NCI-H748 (cell line): ENCODE measurements around the gene BMAL1.
A peak's percentile ranks its signal among the peaks of the same experiment; 100 is the strongest.
"Not testable (repeated sequence)": the region's sequence is repeated elsewhere in the genome, so short reads cannot be mapped to it uniquely, and the experiment has no call there.

Experiments used
- DNase-seq: peaks from one replicate; lab custom pipeline; 2025; ENCODE audit not compliant: unreplicated experiment; lab: John Stamatoyannopoulos, UW

The BMAL1 gene

DNA sequence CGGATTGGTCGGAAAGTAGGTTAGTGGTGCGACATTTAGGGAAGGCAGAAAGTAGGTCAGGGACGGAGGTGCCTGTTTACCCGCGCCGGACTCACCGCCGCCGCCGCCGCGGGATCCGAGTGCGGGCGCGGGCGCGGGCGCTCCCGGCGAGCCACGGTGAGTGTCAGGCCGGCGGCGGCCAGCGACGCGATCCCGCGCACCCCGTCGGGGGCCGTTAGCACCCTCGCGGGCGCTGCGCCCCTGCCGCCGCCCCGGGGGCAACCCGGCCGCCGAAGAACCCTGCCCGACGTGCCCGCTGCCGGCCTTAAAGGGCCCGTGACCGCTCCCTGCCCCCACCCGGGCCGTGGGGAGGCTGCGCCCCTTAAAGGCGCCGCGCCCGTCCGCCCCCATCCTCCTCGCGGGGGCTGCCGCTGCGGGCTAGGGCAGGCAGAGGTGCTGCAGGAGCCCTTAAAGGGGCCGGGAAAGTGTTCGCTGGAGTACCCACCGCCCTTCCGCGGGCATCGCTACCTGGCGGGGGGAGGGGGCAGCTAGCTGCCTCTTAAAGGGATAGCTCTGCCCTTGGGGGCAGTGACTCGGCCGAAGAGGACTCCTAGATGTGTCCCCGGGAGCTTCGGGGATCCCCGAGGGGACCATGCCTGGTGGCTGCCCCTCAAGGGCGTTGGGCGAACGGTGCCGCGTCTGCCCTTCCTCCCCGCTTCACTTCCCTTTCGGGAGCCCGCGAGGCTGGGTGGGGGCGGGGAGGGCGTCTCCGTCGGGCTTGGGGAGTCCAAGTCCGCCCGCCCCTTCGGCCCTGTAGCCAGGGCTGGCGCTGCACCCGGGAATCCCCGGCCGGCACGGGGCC is at the start of gene BMAL1:
Gene BMAL1 (plus strand): TSS at position 23 of the 841 bp plus-strand sequence. CDS start 76,519 bp downstream, outside the sequence.
- peak; percentile 70 for DNase-seq

DNA sequence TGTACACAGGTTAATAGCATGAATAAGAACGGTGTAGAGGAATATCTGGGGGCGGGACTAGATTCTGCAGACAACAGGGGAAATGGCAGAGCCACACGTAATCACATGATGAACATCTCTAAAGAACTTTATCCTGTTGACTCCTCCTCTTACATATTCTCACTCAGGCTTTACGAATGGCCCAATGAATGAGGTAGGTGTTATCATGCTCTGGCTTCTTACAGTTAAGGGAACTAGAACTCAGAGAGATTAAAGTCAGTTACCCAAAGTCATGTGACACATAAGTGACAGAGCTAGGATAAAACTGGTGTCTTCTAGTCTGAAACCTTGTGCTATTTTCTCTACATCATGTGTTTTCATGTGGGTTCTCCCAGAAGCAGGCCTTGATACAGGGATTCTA is 49.0 kb upstream of the BMAL1 start:
- DNase-seq, result no peak

DNA sequence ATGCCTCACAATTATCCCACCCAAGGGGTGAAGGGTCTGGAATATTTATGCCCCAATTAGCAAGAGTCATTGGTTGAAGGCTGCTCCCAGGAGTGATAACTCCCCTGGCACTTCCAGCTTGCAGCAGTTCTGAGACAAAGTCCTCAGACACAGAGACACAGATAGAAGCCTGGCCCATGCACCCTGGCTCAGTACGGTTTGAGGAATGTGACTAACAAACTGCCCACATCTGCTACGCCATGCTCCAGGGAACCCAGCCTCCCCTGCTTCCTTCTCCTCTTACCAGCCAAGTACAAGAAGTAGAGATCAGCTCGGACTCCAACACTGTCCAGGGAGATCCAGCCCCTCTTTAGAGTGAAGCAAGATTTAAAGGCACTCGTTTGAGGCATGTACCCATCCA is 48.5 kb upstream of the BMAL1 start:
- DNase-seq, result no peak

DNA sequence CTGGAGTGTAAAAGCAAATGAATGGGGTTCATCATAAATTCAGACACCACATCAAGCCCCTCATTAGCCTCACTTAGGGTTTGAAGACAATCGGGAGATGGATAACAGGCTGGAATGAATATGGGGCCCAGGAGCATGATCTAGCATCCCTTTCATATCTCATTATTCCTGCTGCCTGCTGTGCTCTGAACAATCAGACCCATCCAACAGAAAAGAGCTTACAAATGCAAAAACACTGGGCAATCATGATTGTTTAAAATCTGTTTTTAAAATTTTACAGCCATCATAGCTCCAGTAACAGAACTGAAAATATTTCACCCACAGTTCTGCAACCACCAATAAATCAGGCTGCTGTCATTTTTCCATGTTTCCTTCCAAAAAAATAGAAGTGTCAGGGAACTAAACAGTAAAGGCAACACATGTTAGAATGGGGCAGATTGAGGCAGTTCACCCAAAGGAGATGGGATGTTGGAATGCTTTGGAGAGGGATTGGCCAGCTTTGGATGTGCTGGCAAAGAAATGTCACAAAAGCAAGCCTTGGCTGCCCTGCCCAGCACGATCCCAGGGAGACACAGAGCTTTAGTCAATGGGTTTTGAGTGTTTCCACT is 47.8 kb upstream of the BMAL1 start:
- DNase-seq, result no peak

DNA sequence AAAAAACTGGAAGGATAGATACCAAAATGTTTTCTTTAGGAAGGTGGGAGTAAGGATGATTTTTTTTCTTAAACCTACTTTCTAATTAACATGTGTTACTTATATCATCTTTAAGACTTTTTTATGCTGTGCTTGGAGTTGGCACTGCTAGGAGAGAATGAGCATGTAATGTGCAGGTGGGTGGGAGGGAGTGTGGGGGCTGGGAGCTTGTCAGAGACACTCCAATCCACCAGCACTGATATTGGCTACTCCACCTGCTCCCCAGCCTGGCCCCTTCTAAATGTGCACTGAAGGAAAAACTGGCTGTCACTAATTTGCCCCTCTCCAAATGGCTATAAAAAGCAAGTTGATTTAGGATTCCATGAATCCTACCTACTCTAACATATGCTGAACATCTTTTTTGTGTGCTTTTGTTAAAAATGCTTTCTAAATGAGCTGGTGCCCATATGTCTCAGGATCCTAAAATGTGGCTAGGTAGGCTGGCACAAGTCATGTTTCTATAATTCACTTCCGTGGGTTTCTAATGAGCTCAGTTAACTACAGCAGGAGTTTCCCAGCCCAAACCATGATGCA is 44.3 kb upstream of the BMAL1 start:
- no peak for DNase-seq

DNA sequence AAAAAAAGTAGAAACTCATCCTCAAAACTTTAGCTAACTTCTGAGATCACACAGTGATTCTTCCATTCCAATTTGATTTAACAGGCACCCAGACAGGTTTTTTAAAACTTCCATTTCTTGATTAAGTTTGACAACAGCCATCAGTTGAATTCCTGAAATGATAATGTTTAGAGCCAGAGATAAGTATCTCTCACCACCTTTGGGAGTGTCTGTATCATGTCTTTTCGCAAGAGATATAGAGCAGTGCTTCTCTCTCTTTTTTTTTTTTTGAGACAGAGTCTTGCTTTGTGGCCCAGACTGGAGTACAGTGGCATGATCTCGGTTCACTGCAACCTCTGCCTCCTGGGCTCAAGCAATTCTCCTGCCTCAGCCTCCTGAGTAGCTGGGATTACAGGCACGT is 41.7 kb upstream of the BMAL1 start:
- DNase-seq, result no peak

DNA sequence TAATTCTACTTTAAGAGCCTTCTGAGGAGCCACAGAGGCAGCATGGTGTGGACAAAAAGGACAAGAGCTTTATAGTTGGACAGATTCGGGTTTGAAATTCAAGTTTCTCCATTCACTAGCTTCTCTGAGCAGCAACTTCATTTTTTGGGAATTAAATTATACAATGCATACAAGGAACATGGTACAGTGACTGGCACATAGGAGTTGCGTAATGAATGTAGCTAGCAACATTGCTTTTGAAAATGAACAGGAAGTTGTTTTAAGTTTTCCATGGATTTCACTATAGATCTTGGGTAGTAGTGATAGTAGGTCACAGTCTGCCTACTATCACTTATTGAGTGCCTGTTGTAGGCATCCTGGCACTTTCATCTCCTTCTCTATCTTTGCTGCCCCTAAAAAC is 41.0 kb upstream of the BMAL1 start:
- no peak for DNase-seq

DNA sequence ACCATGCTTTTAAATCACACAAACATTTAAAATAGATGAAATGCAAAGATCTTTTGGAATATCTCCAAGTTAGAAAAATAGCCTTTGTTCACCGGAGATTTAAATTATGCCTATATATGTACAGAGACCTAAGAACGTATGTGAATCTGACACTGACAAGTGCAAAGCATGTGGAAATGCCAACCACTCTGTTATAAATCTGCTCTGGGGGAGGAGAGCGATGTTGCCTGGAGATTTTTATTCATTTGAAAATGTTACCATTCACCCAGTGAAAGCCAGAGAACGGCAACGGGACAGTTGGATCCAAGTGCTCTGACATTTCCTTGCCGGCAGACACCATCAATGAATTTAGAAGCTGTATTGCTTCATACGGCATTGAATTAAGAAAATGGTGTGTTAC is 39.8 kb upstream of the BMAL1 start:
- no peak for DNase-seq

DNA sequence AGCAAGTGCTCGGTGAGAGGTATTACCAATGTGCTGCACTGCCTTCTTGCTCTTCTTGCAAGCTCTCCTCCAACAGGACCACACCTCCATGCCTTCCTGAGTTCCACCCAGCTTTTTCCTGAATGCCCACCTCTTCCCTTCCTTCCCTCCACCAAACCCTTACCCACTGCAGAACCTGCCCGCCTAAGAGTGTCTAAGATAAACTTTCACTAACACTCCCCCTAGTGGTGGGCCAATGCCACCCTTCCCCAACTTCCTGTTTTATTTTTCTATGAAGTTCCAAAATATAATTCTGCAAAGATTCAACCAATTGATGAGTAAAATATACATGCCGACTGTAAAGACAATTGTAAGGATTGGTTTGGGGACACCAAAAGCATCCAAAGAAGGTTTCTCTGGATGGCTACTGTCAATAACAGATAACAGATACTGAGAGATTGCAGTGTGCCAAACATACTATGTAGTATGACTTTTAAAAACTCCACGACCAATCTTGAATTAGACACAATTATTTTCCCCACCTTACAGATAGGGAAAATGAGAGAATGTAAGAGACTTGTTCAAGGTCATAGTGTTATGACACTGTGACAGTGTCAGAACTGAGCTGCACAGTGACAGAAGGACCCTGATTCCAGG is 38.6 kb upstream of the BMAL1 start:
- DNase-seq, result peak; percentile 76

DNA sequence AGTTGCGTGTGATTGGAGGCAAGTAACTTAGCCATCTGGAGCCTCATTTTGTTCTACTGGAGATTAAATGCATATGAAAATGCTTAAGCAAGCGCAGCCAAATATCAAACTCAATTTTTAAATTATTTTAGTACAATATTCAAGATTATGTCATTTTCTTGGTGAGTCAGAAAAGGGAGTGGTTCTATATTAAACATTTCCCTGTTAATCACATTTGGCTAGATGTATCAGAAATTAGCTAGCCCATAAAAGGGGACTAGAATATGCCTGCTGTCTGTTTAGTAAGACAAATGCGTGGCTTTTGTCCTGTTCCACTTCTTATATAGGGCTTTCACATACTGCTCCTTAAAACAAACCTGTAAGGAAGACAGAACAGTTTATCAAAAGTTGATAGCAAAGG is 35.0 kb upstream of the BMAL1 start:
- no peak for DNase-seq

DNA sequence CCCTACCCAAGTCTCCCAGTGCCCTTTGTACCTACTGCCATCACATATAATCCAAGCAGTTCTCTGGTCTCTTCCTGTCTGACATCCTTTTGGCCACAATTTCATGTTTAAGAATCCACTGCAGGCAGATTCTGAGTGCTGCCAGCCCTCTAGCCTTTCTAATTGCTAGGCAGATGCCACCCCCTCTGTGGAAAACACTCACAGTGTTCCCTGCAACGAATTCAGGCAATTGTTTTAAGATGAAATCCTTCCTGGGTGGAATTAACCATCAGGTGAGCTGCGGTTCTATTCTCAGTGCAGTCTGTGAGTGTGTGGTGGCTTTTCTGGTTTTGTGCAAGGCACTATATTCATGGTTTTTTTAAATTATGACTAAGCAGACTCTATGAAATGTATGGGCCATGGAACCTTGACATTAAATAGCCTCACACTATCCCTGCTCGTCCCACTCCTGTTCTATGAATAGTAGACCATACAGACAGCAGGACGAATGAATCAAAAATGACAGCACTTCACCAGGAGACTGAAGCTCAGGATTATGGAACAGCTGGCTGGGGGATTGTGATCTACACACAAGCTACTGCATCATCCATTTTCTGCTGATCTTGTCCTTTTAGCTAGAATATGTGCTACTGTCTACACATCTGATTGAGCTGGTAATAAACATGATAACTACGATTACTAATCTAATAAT is 29.8 kb upstream of the BMAL1 start:
- no peak for DNase-seq

DNA sequence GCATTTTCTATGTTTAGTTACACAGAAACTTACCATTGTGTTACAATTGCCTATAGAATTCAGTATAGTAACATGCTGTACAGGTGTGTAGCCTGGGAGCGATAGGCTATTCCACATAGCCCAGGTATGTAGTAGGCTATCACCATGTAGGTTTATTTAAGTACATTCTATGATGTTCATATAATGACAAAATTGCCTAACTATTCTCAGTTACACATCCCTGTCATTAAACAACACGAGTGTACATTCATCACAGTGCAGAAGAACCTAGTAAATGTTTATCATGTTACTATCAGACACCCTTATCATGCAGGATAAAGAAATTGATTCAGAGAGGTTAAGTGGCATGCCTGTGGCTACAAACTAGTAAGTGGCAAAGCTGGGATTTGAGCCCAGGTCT is 28.4 kb upstream of the BMAL1 start:
- no peak for DNase-seq

DNA sequence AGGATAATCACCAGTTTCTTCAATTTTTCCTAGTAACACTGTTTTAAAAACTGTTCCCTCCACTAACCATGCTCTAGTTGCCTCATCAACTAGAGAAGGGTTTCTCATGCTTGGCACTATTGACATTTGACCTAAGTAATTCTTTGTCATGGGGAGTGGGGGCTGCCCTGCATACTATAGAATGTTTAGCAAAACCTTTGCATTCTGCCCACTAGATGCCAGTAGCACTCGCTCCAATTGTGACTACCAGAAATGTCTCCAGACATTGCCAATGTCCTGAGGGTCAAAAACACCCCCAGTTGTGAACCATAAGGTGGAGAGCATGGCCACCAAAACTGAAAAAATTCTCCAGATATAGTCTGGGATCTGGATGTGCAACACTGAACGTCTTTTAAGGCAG is 27.6 kb upstream of the BMAL1 start:
- no peak for DNase-seq

DNA sequence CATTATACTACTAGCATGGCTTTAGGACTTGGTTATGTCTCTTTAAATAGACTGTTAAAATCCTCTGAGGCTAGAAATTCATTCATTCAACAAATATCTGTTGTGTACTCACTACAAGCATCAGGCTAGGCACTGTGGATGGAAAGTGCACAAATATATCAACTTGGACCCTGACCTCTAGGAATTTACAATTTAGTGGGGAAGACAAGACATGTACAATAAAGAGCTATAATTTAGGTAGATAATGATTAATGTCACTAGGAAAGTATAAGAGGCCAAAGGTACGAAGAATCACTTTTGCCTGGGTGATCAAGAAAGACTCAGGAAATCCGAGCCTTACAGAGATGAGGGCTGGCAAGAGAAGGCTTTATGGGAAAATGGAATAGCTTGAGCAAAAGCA is 25.6 kb upstream of the BMAL1 start:
- DNase-seq, result no peak

DNA sequence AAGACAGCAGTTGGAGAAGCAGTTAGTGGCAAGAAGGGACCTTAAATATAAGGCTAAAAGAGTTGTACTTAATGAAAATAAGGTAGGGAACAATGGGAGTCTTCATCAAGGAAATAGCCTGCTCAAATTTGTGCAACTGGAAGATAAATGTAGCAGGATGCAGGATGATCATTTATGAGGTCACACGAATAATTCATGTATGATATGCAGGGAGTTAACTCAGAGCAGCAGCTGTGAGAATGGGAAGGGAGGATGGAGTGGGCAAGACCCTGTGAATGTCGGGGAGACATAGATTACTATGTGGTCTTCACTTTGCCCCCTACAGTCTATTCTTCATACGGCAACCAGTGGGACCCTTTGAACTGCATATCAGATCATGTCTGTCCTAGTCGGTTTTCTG is 25.2 kb upstream of the BMAL1 start:
- no peak for DNase-seq

DNA sequence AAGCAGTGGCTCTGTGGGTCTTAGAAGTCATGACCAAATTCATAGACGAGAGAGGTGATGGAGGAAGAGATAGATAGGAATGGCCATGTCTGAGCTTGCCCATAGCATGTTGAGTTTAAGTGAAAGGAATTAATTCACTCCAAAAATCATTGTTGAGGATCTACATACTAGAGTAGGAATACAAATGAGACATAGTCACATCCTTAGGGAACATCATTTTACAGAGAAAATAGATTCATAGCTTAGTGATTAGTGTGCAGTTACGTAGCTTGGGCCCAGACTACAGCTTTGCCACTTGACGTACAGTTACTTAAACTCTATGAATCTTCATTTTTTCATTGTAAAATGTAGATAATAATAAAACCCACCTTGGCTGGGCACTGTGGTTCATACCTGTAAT is 21.4 kb upstream of the BMAL1 start:
- DNase-seq, result no peak

DNA sequence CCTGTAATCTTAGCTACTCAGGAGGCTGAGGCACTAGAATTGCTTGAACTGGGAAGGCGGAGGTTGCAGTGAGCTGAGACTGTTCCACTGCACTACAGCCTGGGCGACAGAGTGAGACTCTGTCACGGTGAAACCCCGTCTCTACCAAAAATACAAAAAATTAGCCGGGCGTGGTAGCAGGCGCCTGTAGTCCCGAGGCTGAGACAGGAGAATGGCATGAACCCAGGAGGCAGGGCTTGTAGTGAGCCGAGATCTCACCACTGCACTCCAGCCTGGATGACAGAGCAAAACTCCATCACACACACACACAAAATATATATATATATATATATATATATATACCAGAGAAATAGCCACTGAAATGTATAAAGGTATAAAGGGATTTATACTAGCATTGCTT is 19.5 kb upstream of the BMAL1 start:
- DNase-seq, result not testable (repeated sequence)

DNA sequence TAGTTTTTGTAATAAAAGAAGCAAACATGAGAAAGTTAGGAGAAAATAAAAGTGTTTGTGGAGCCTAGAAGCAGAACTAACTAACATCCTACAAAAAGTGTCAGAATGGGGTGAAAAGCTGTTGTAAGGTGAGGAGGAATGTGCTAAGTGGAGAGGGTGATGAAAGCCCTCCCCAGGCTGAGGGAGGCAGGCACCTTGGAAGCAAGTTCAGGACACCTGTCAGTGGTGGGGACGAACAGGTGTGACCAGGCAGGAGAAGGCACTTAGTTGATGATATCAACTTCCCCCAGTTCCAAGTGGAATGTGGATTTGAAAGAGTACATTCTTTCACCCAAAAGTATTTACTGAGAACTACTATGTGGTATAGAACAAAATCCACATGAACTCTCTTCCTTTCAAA is 18.7 kb upstream of the BMAL1 start:
- no peak for DNase-seq

DNA sequence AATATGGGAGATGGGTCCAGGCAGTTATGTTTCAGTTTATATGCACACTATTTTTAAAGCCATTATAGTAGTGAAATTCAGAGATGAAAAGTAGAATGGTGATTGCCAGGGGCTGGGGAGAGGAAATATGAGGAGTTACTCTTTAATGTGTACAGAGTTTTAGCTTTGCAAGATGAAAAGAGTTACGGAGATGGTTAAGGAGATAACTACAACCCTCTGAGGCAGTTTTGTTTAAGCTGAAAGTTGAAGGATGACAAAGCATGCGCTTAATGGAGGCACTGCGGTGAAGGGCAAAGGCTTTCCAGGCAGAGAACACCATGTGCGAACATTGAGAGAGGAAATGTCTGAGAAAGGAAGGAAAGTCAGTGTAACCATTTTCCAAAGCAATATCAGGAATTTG is 18.2 kb upstream of the BMAL1 start:
- DNase-seq, result no peak

DNA sequence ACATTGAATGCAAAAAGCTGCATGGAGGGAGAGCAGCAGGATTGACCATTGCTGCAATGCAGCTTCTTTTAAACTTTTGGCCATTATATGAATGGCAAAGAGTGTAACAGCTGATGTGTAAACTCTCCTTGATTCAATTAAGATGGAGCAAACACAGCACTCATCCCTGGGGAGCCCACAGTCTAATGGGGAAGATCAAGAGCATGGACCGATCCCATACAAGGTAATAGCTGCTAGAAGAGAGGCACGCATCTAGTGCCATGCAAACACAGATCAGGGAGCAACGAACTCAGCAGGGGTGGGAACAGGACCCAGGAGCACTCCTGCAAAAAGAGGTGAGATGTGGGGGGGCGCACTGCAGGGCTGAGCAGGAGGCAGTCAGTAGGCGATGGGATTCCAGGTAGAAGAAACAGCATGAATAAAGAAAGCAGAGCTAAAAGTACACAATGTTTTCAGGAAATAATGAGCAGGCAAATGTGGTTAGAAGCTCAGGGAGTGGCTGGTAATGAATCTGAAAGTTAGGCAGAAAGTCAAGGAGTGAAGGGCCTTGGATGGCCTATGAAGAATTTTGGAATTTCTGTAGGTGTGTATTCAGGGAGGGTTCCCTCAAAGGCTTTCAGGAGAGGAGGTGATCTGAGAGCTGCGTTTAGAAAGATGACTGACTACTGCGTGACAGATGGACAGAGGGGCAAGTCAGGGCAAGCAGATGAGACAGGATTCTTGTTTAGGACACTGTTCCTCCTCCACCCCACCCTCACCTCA is 17.2 kb upstream of the BMAL1 start:
- no peak for DNase-seq
